Mesenchymal stem cell (in vitro differentiated cells and primary cell): ENCODE measurements around the gene MTUS2.
A peak's percentile ranks its signal among the peaks of the same experiment; 100 is the strongest.

Source experiments
- DNase-seq: peaks from one replicate; pipeline ENCODE4 v3.0.0-alpha.2; 2013
- H2AFZ ChIP-seq: one replicate; pipeline ENCODE4 v1.6.1; 2013; ENCODE audit warnings: low read depth, mild to moderate bottlenecking, control low read depth, inconsistent platforms, low read length, moderate library complexity
- H2AK5ac ChIP-seq: 2 replicates; pipeline ENCODE4 v1.6.1; 2013; ENCODE audit warnings: low read length, moderate library complexity, mild to moderate bottlenecking, inconsistent platforms; ENCODE audit not compliant: severe bottlenecking
- H2BK120ac ChIP-seq: one replicate; pipeline ENCODE4 v1.6.1; 2013; ENCODE audit warnings: low read depth, mild to moderate bottlenecking, inconsistent platforms, low read length, moderate library complexity
- H2BK12ac ChIP-seq, 2 experiments: one replicate each; pipeline ENCODE4 v1.6.1; 2013; ENCODE audit warnings: inconsistent platforms in 2 of 2, low read length in 2 of 2, mild to moderate bottlenecking in 2 of 2, moderate library complexity in 2 of 2, control low read depth in 1 of 2
- H2BK15ac ChIP-seq: one replicate; pipeline ENCODE4 v1.6.1; 2013; ENCODE audit warnings: mild to moderate bottlenecking, low read depth, inconsistent platforms; ENCODE audit not compliant: poor library complexity, severe bottlenecking
- H2BK5ac ChIP-seq: 2 replicates; pipeline ENCODE4 v1.6.1; 2013; ENCODE audit warnings: low read depth, mild to moderate bottlenecking, low read length, control low read depth, inconsistent platforms; ENCODE audit not compliant: poor library complexity, severe bottlenecking
- H3K14ac ChIP-seq, 2 experiments: one replicate each; pipeline ENCODE4 v1.6.1; 2013; ENCODE audit warnings: inconsistent platforms in 2 of 2, low read length in 2 of 2, control low read depth in 1 of 2, mild to moderate bottlenecking in 1 of 2, moderate library complexity in 1 of 2
- H3K18ac ChIP-seq, 2 experiments: one replicate each; pipeline ENCODE4 v1.6.1; 2013; ENCODE audit warnings: inconsistent platforms in 2 of 2, low read length in 2 of 2, control low read depth in 1 of 2, low read depth in 1 of 2, mild to moderate bottlenecking in 1 of 2
- H3K23ac ChIP-seq, 2 experiments: one replicate each; pipeline ENCODE4 v1.6.1; 2013; ENCODE audit warnings: inconsistent platforms in 2 of 2, low read length in 2 of 2, mild to moderate bottlenecking in 2 of 2, moderate library complexity in 2 of 2, control low read depth in 1 of 2
- H3K27ac ChIP-seq: 2 replicates; pipeline ENCODE4 v1.5.1; 2013; ENCODE audit warnings: mild to moderate bottlenecking, moderate library complexity, low read length, control low read depth, inconsistent platforms; ENCODE audit not compliant: poor library complexity, severe bottlenecking
- H3K27me3 ChIP-seq, 2 experiments: 2 replicates each; pipeline versions ENCODE4 v1.6.1 to v1.7.0; 2013; ENCODE audit warnings: low read length in 2 of 2, mild to moderate bottlenecking in 2 of 2, moderate library complexity in 2 of 2, control low read depth in 1 of 2, inconsistent platforms in 1 of 2; ENCODE audit not compliant: control insufficient read depth in 1 of 2, insufficient read depth in 1 of 2
- H3K36me3 ChIP-seq, 2 experiments: 2 replicates each; pipeline versions ENCODE4 v1.6.1 to v1.7.0; 2013; ENCODE audit warnings: low read length in 2 of 2, control low read depth in 1 of 2, inconsistent platforms in 1 of 2, low read depth in 1 of 2, mild to moderate bottlenecking in 1 of 2; ENCODE audit not compliant: insufficient read depth in 2 of 2, control insufficient read depth in 1 of 2
- H3K4ac ChIP-seq, 2 experiments: one replicate each; pipeline ENCODE4 v1.6.1; 2013; ENCODE audit warnings: inconsistent platforms in 2 of 2, low read length in 2 of 2, mild to moderate bottlenecking in 2 of 2, moderate library complexity in 2 of 2, control low read depth in 1 of 2, low read depth in 1 of 2
- H3K4me1 ChIP-seq: 2 replicates; pipeline ENCODE4 v1.6.1; 2013; ENCODE audit warnings: low read depth, low read length, control low read depth; ENCODE audit not compliant: control insufficient read depth, insufficient read depth
- H3K4me2 ChIP-seq: 2 replicates; pipeline ENCODE4 v1.6.1; 2013; ENCODE audit warnings: low read length, mild to moderate bottlenecking, inconsistent platforms; ENCODE audit not compliant: poor library complexity, severe bottlenecking
- H3K4me3 ChIP-seq, 2 experiments: 2 replicates each; pipeline versions ENCODE4 v1.5.1 to v1.7.0; 2013; ENCODE audit warnings: low read length in 2 of 2, mild to moderate bottlenecking in 2 of 2, control low read depth in 1 of 2, low read depth in 1 of 2; ENCODE audit not compliant: insufficient read depth in 1 of 2
- H3K79me1 ChIP-seq: replicated peaks from 2 replicates; pipeline ENCODE4 v1.6.1; 2013; ENCODE audit warnings: mild to moderate bottlenecking, control low read depth, low read length, inconsistent platforms; ENCODE audit not compliant: poor library complexity, severe bottlenecking
- H3K9ac ChIP-seq: 2 replicates; pipeline ENCODE4 v1.7.0; 2013; ENCODE audit warnings: mild to moderate bottlenecking, low read length, moderate library complexity
- H3K9me3 ChIP-seq: 2 replicates; pipeline ENCODE4 v1.7.0; 2013; ENCODE audit warnings: mild to moderate bottlenecking, low read length; ENCODE audit not compliant: control insufficient read depth
- H4K8ac ChIP-seq: one replicate; pipeline ENCODE4 v1.6.1; 2013; ENCODE audit warnings: inconsistent platforms, mild to moderate bottlenecking, low read length, moderate library complexity
- H4K91ac ChIP-seq: one replicate; pipeline ENCODE4 v1.6.1; 2013; ENCODE audit warnings: mild to moderate bottlenecking, low read length, inconsistent platforms
- WGBS: methylation state at CpG from one replicate; pipeline ENCODE4 v1.1.7; 2013; ENCODE audit warnings: mixed read lengths; 5-methylcytosine and 5-hydroxymethylcytosine counted together

The MTUS2 gene

DNA sequence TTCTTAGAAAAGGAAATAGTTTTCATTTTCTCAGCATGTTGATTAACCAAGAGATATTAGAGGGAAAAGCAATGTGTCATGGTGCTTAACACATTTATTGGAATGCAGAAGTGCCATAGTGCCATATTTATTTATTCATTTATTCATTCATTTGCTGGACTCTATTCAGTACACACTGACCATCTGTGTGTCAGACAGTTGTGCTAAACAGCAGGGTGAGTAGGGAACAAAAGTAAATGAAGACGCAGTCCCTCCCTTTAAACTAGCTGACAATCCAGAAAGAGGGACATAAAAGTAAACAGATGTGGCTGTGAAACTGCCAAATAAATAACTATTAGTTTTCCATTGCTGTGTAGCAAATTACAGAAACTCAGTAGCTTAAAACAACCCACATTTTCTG is 323.7 kb downstream of the MTUS2 start:
- no peak overlapping the region for H3K14ac ChIP-seq
- no peak overlapping the region for H2AFZ ChIP-seq
- H4K91ac ChIP-seq: no peak overlapping the region
- no peak overlapping the region for H2BK120ac ChIP-seq
- no peak overlapping the region for H3K4ac ChIP-seq
- H2BK15ac ChIP-seq: no peak overlapping the region
- peaks cover 6% of the 10 kb centered on the region for H3K9me3 ChIP-seq
- H3K36me3 ChIP-seq: no peaks in the 10 kb centered on the region
- no peak overlapping the region for H3K18ac ChIP-seq
- DNase-seq: no peak
- no peak overlapping the region for H2BK12ac ChIP-seq
- no peaks in the 10 kb centered on the region for H3K27me3 ChIP-seq
- no peak overlapping the region for H3K23ac ChIP-seq
- no peak overlapping the region for H4K8ac ChIP-seq
- H3K27ac ChIP-seq: no peak overlapping the region
- no peaks in the 10 kb centered on the region for H3K4me1 ChIP-seq
- no peak overlapping the region for H3K9ac ChIP-seq
- H2BK5ac ChIP-seq: no peak overlapping the region
- H3K4me3 ChIP-seq: no peak overlapping the region
- H2AK5ac ChIP-seq: no peak overlapping the region
- no peak overlapping the region for H3K4me2 ChIP-seq
- H3K79me1 ChIP-seq: no peaks in the 10 kb centered on the region
- no CpG with 5 or more reads among the region's 1 CpG for WGBS

DNA sequence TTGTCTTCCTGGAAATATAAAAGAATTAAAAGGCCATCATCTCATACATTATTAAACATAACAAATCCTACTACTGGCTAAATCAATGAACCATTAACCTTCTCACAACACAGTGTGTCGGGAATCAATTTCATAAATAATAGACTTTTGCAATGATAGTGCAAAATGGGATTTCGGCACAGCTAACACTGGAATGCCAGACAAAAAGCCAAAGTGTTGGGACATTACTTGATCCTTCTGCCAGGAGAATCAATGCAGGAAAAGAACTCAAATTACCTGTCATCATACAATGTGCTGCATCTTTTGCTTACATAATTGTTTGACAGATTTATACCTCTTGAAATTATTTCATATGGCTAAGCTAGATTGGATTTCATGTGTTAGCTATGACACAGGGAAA is 334.3 kb downstream of the MTUS2 start:
- 72% methylated on average over 2 of the region's 2 CpGs for WGBS
- Histone ChIP-seq H2BK15ac (no peak overlapping the region), H3K4ac (no peak overlapping the region), H2BK5ac (no peak overlapping the region), H2BK12ac (no peak overlapping the region), H3K4me3 (no peak overlapping the region), H2BK120ac (no peak overlapping the region), H4K91ac (no peak overlapping the region), H3K9ac (no peak overlapping the region), H3K4me1 (no peaks in the 10 kb centered on the region), H3K4me2 (no peak overlapping the region), H3K36me3 (no peaks in the 10 kb centered on the region), H3K27ac (no peak overlapping the region), H4K8ac (no peak overlapping the region), H3K14ac (no peak overlapping the region), H3K27me3 (no peaks in the 10 kb centered on the region), H3K79me1 (no peaks in the 10 kb centered on the region), H3K18ac (no peak overlapping the region), H3K23ac (no peak overlapping the region), H3K9me3 (peaks cover 10% of the 10 kb centered on the region), H2AFZ (no peak overlapping the region), H2AK5ac (no peak overlapping the region)
- no peak for DNase-seq

DNA sequence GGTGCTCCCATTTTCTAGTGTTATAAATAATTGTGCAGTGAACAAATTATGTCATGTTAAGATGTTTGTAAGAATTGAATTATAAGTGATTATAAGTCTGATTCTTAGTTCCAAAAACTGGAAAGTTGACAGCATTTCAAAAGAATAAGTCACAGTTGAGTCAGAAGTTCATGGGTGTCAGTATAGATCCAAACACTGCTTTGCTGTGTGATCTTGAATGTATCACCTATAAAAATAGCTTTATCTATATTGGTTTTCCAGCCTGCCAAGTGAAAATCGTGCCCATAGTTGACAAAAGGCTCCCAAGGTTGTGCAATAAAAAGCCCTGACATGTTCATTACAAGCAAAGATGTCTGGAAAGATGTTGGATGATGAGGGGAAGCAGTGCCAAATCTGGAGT is 336.0 kb downstream of the MTUS2 start:
- H2BK5ac ChIP-seq: no peak overlapping the region
- H3K4ac ChIP-seq: no peak overlapping the region
- no peak overlapping the region for H4K91ac ChIP-seq
- no peaks in the 10 kb centered on the region for H3K27me3 ChIP-seq
- H3K14ac ChIP-seq: no peak overlapping the region
- 26% methylated on average over 1 of the region's 1 CpG for WGBS
- no peak overlapping the region for H3K27ac ChIP-seq
- no peak for DNase-seq
- H2BK12ac ChIP-seq: no peak overlapping the region
- H3K23ac ChIP-seq: no peak overlapping the region
- H3K79me1 ChIP-seq: no peaks in the 10 kb centered on the region
- no peak overlapping the region for H2AFZ ChIP-seq
- H3K4me1 ChIP-seq: no peaks in the 10 kb centered on the region
- no peak overlapping the region for H2BK120ac ChIP-seq
- no peak overlapping the region for H3K4me3 ChIP-seq
- H3K9me3 ChIP-seq: peaks cover 4% of the 10 kb centered on the region
- H2BK15ac ChIP-seq: no peak overlapping the region
- H3K4me2 ChIP-seq: no peak overlapping the region
- H4K8ac ChIP-seq: no peak overlapping the region
- H3K36me3 ChIP-seq: no peaks in the 10 kb centered on the region
- no peak overlapping the region for H3K18ac ChIP-seq
- H3K9ac ChIP-seq: no peak overlapping the region
- H2AK5ac ChIP-seq: no peak overlapping the region

DNA sequence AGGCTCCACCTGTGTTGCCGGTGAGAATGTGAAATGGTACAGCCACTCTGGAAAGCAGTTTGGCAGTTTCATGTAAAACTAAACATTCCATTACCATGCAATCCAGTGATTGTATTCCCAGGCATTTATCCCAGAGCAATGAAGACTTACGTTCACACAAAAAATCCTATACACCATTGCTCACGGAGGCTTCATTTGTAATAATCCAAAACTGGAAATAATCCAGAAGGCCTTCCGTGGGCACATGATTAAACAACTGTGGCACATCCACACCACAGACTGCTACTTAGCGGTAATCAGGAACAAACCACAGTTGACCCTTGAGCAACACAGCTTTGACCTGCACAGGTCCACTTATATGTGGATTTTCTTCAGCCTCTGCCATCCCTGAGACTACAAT is 339.7 kb downstream of the MTUS2 start:
- Histone ChIP-seq H2AFZ (no peak overlapping the region), H3K4ac (no peak overlapping the region), H4K91ac (no peak overlapping the region), H3K9me3 (no peaks in the 10 kb centered on the region), H3K27ac (no peak overlapping the region), H3K79me1 (no peaks in the 10 kb centered on the region), H3K14ac (no peak overlapping the region), H3K4me1 (no peaks in the 10 kb centered on the region), H2AK5ac (no peak overlapping the region), H2BK120ac (no peak overlapping the region), H2BK12ac (no peak overlapping the region), H3K36me3 (no peaks in the 10 kb centered on the region), H3K23ac (no peak overlapping the region), H3K4me2 (no peak overlapping the region), H3K27me3 (no peaks in the 10 kb centered on the region), H2BK5ac (no peak overlapping the region), H3K18ac (no peak overlapping the region), H3K9ac (no peak overlapping the region), H3K4me3 (no peak overlapping the region), H2BK15ac (no peak overlapping the region), H4K8ac (no peak overlapping the region)
- WGBS: 82% methylated on average over 5 of the region's 5 CpGs
- peak; percentile 26 for DNase-seq
